DND-41 (cell line): Measurements from ENCODE around the gene SP8.

Source experiments
- CTCF ChIP-seq: IDR thresholded peaks from 2 replicates; pipeline ENCODE4 v1.5.1; 2012; ENCODE audit warnings: borderline replicate concordance, low read length, moderate library complexity, mild to moderate bottlenecking; ENCODE audit not compliant: poor library complexity, severe bottlenecking; ENCODE audit errors: extremely low read depth
- EZH2 ChIP-seq: IDR thresholded peaks from 3 replicates; pipeline ENCODE4 v1.6.1; 2012; ENCODE audit warnings: borderline replicate concordance, low read depth, mild to moderate bottlenecking, moderate library complexity, low read length, inconsistent platforms; ENCODE audit not compliant: severe bottlenecking

GRCh38 chr7:20827172-20827571 lies 40.5 kb upstream of the SP8 start:
- TF ChIP-seq EZH2 (no peak), CTCF (no peak)
